ENCODE measurements around the gene CACNA2D3. TPM values are rescaled to one million over a fixed set of nuclear protein-coding genes. Genes with fewer than 3 reads are reported as not detected.

The CACNA2D3 gene
- total RNA-seq, 2 donors from 2014 or later: 0.97 TPM; not detected in 1

- TF ChIP-seq CTCF (conservative IDR thresholded peaks at IDR 0.05): no peak
- Mint-ChIP-seq H3K27ac (no peak overlapping the region), H3K4me3 (no peak overlapping the region), H3K36me3 (ENCODE audit: low read depth) (no peaks in the 10 kb centered on the region), H3K4me1 (peaks cover 26% of the 10 kb centered on the region), H3K27me3 (ENCODE audit: insufficient read depth) (no peaks in the 10 kb centered on the region), H3K9me3 (no peaks in the 10 kb centered on the region)
- Histone ChIP-seq H3K27ac (ENCODE audit: low read depth, low read length) (no peak overlapping the region), H3K4me1 (ENCODE audit: control insufficient read depth, insufficient read depth, low read length) (peaks cover 8% of the 10 kb centered on the region), H3K4me3 (ENCODE audit: low read length) (no peak overlapping the region), H3K9ac (ENCODE audit: extremely low read depth, low read length, poor library complexity, severe bottlenecking) (no peak overlapping the region), H3K36me3 (ENCODE audit: control insufficient read depth, insufficient read depth, low read length) (no peaks in the 10 kb centered on the region), H3K27me3 (ENCODE audit: control insufficient read depth, insufficient read depth, low read length, poor library complexity, severe bottlenecking) (no peaks in the 10 kb centered on the region), H3K9me3 (ENCODE audit: control insufficient read depth, low read length) (no peaks in the 10 kb centered on the region)
- WGBS, 2 experiments (ENCODE audit: insufficient coverage in 1 of 2, insufficient read length in 1 of 2): 52 to 79% methylated on average over 4 to 5 of the region's 5 CpGs
- DNase-seq: no peak
These were observed 199.2 kb downstream of the CACNA2D3 start for GRCh38 chr3:54321520-54321919.

- Mint-ChIP-seq H3K4me1 (peaks cover 26% of the 10 kb centered on the region), H3K4me3 (peak overlapping the region; percentile 7), H3K27me3 (ENCODE audit: insufficient read depth) (no peaks in the 10 kb centered on the region), H3K9me3 (no peaks in the 10 kb centered on the region), H3K36me3 (ENCODE audit: low read depth) (no peaks in the 10 kb centered on the region), H3K27ac (peak overlapping the region; percentile 92)
- H3K9me3 ChIP-seq (ENCODE audit: control insufficient read depth, low read length): no peaks in the 10 kb centered on the region
- no peak for TF ChIP-seq CTCF (conservative IDR thresholded peaks at IDR 0.05)
- H3K4me3 ChIP-seq (ENCODE audit: low read length): no peak overlapping the region
- DNase-seq: no peak
- no peaks in the 10 kb centered on the region for H3K36me3 ChIP-seq (ENCODE audit: control insufficient read depth, insufficient read depth, low read length)
- WGBS, 2 experiments (ENCODE audit: insufficient coverage in 1 of 2, insufficient read length in 1 of 2): 79 to 88% methylated on average over 2 to 3 of the region's 3 CpGs
- H3K27ac ChIP-seq (ENCODE audit: low read depth, low read length): no peak overlapping the region
- no peaks in the 10 kb centered on the region for H3K27me3 ChIP-seq (ENCODE audit: control insufficient read depth, insufficient read depth, low read length, poor library complexity, severe bottlenecking)
- no peak overlapping the region for H3K9ac ChIP-seq (ENCODE audit: extremely low read depth, low read length, poor library complexity, severe bottlenecking)
- peaks cover 8% of the 10 kb centered on the region for H3K4me1 ChIP-seq (ENCODE audit: control insufficient read depth, insufficient read depth, low read length)
These were observed 200.0 kb downstream of the CACNA2D3 start for GRCh38 chr3:54322354-54322753.

- Histone ChIP-seq H3K9me3 (ENCODE audit: control insufficient read depth, low read length) (no peaks in the 10 kb centered on the region), H3K36me3 (ENCODE audit: control insufficient read depth, insufficient read depth, low read length) (no peaks in the 10 kb centered on the region), H3K9ac (ENCODE audit: extremely low read depth, low read length, poor library complexity, severe bottlenecking) (no peak overlapping the region), H3K27me3 (ENCODE audit: control insufficient read depth, insufficient read depth, low read length, poor library complexity, severe bottlenecking) (no peaks in the 10 kb centered on the region), H3K4me3 (ENCODE audit: low read length) (no peak overlapping the region), H3K27ac (ENCODE audit: low read depth, low read length) (no peak overlapping the region), H3K4me1 (ENCODE audit: control insufficient read depth, insufficient read depth, low read length) (peaks cover 8% of the 10 kb centered on the region)
- H3K9me3 Mint-ChIP-seq: no peaks in the 10 kb centered on the region
- H3K27me3 Mint-ChIP-seq (ENCODE audit: insufficient read depth): no peaks in the 10 kb centered on the region
- DNase-seq: no peak
- no peak for TF ChIP-seq CTCF (conservative IDR thresholded peaks at IDR 0.05)
- no peak overlapping the region for H3K4me3 Mint-ChIP-seq
- no peaks in the 10 kb centered on the region for H3K36me3 Mint-ChIP-seq (ENCODE audit: low read depth)
- H3K4me1 Mint-ChIP-seq: peaks cover 27% of the 10 kb centered on the region
- 89 to 95% methylated on average over 1 to 2 of the region's 2 CpGs for WGBS, 2 experiments (ENCODE audit: insufficient coverage in 1 of 2, insufficient read length in 1 of 2)
- no peak overlapping the region for H3K27ac Mint-ChIP-seq
These were observed 201.8 kb downstream of the CACNA2D3 start for GRCh38 chr3:54324103-54324502.

Measured in endodermal cell (in vitro differentiated cells).